Measurements from ENCODE around the gene OR2H1. TPM values are rescaled to one million over a fixed set of nuclear protein-coding genes. Genes with fewer than 3 reads are reported as not detected.

Gene OR2H1
- total RNA-seq, 1 donor, result not detected

DNA sequence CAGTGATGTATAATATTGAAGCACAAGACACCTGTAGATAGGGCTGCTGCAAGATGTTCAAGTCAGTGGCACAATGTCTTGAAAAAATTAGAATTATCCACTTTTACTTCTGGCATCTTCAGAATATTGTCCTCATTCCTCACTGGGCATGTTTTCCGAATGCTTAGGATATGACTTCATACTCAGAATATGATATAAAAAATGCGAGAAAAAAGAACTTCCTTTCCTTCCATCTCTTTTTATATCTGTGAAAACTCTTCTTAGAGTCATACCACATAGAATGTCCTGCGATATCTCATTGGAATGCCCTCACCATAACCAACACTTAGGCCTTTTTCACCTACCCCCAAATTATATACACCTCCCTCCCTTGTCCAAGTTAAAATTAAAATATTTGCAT, 26.2 kb downstream of the OR2H1 start:
- DNase-seq (ENCODE audit: low read depth), result no peak
- TF ChIP-seq, protein P1, sequence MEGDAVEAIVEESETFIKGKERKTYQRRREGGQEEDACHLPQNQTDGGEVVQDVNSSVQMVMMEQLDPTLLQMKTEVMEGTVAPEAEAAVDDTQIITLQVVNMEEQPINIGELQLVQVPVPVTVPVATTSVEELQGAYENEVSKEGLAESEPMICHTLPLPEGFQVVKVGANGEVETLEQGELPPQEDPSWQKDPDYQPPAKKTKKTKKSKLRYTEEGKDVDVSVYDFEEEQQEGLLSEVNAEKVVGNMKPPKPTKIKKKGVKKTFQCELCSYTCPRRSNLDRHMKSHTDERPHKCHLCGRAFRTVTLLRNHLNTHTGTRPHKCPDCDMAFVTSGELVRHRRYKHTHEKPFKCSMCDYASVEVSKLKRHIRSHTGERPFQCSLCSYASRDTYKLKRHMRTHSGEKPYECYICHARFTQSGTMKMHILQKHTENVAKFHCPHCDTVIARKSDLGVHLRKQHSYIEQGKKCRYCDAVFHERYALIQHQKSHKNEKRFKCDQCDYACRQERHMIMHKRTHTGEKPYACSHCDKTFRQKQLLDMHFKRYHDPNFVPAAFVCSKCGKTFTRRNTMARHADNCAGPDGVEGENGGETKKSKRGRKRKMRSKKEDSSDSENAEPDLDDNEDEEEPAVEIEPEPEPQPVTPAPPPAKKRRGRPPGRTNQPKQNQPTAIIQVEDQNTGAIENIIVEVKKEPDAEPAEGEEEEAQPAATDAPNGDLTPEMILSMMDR (IDR thresholded peaks at IDR 0.05; ENCODE audit: insufficient read depth, low read depth, low read length), result no peak

DNA sequence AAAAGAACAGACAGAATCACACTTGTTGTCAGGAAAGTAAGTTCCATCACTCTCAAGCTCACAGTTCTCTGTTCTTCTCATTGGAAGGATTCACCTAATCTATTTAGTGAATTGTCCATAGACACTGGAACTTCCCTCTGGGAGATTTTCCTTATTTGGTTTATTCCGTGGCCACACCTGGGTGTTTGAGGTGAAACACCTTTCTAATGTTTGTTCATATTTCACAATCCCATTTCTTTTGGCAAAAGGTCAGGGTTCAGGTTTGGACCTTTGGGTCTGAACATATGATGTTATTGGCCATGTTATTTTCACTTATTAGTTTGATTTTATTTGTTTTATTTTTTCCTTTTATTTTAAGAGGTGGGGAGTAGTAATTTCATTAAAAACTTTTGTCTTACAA, 26.8 kb downstream of the OR2H1 start:
- no peak for DNase-seq (ENCODE audit: low read depth)
- no peak overlapping the region for H3K4me3 ChIP-seq (ENCODE audit: low read depth, low read length)
- TF ChIP-seq, protein P1 (IDR thresholded peaks at IDR 0.05; ENCODE audit: insufficient read depth, low read depth, low read length), result no peak

More for the DNA sequence above, 26.2 kb downstream of the OR2H1 start:
- no peak overlapping the region for H3K4me3 ChIP-seq (ENCODE audit: low read depth, low read length)

DNA sequence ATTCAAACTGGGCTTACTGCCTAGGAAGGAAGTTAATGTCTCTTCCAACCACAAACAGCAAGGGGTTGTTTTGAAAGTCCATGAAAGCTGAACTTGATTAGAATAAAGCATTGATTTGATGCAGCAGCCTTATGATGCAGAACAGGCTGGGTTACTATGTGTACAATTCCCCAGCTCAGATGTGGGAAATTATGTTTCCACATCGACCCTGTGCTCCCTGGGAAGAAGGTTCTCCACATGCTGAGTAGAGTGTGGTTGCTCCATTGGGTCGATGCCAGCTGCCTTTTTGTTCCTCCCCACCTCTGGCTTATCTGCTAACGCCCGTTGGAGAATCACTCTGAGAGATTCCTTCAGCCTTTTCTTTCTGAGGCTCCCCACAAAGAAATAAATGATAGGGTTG, 29.6 kb downstream of the OR2H1 start:
- DNase-seq (ENCODE audit: low read depth), result no peak
- TF ChIP-seq, protein P1 (IDR thresholded peaks at IDR 0.05; ENCODE audit: insufficient read depth, low read depth, low read length), result no peak
- no peak overlapping the region for H3K4me3 ChIP-seq (ENCODE audit: low read depth, low read length)

DNA sequence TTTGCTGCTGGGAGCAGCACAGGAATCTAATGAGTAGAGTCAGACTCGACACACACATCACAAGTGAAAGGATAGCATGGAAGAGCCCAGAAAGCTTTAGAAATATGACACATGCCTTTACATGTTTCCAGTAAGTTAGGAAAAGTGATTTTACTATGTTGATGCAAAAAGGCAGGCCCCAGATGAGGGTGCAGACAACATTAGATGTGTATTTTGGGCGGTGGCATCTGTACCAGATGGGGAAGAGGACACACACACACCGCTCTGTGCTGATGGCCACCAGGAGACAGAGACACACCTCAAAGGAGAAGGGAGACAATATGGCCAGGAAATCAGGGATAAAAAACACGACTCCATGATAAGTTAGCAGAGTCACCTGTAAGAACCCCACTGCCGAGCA, 30.2 kb downstream of the OR2H1 start:
- DNase-seq (ENCODE audit: low read depth), result no peak
- TF ChIP-seq, protein P1 (IDR thresholded peaks at IDR 0.05; ENCODE audit: insufficient read depth, low read depth, low read length), result no peak
- no peak overlapping the region for H3K4me3 ChIP-seq (ENCODE audit: low read depth, low read length)

DNA sequence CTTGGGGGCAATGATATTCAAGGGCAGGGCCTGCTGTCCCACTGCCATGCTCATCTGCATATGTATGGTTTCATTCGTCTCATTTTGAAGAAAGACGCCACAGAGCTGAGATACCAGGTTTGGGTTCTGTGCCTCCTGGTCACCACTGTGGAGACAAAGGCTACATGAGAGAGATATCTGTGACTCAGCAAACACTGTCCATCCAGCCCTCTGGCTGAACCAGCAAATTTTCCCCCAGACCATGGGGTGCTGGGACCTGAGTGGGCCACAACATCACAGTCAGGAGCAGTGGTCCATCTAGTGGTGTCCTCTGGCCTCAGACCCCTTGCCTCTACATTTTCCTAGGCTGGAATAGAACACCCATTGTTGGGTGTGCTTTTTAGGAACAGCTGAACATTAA, 30.7 kb downstream of the OR2H1 start, which contains the start of gene MAS1L:
MAS1L (minus strand) TSS at position 297 of the 400 bp plus-strand sequence; CDS start at position 243, 54 bp downstream.
- TF ChIP-seq, protein P1 (IDR thresholded peaks at IDR 0.05; ENCODE audit: insufficient read depth, low read depth, low read length), result no peak
- no peak within 1 kb of the TSS for H3K4me3 ChIP-seq (ENCODE audit: low read depth, low read length)
- DNase-seq (ENCODE audit: low read depth), result no peak

DNA sequence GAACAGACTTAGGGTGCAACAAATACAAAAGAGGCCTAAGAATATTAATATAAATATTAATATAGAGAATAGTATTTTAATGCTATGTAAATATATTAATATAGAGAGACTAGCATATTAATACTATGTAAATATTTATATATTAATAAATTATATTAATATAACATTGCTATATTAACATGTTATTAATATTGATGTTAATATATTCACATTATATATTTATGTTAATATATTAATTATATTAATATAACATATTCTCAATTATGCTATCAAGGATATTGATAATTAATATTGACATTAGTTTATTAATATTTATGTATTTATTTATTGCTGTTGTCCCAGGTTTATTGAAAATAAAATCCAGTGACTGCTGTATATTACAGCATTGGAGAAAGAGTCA, 31.9 kb downstream of the OR2H1 start:
- no peak overlapping the region for H3K4me3 ChIP-seq (ENCODE audit: low read depth, low read length)
- TF ChIP-seq, protein P1 (IDR thresholded peaks at IDR 0.05; ENCODE audit: insufficient read depth, low read depth, low read length), result no peak
- no peak for DNase-seq (ENCODE audit: low read depth)

DNA sequence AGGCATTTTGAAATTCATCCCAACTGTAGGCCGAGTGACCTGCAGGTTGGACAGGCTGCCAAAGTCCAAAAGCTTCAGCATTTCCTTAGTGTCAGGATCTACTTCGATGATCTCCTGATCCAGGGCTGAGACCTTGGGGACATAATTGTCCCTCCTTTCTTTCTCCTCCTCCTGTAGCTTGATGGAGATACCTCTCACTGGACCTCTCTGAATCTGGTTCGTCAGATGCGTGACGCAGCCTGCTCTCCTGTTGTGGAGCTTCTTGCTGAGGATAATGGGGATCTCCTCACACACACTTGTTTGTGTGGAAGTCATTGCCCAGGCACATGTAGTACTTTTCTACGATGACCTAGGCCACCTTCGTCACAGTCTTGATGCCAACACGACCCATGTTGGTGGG, 32.3 kb downstream of the OR2H1 start:
- no peak for DNase-seq (ENCODE audit: low read depth)
- no peak overlapping the region for H3K4me3 ChIP-seq (ENCODE audit: low read depth, low read length)
- TF ChIP-seq, protein P1 (IDR thresholded peaks at IDR 0.05; ENCODE audit: insufficient read depth, low read depth, low read length), result no peak

Data from fibroblast of villous mesenchyme (primary cell).